ENCODE measurements around the gene IRX6. TPM values are rescaled to one million over a fixed set of nuclear protein-coding genes. Genes with fewer than 3 reads are reported as not detected.

The IRX6 gene
- not detected in 2 replicates for total RNA-seq

GRCh38 chr16:55323637-55324271 lies at the start of gene IRX6:
TSS of gene IRX6 (plus strand) at chr16:55324203. CDS start at chr16:55325092, 889 bp downstream.

Other genes starting within 250 kb of the IRX6 start
- 14.2 and 73.8 TPM in 2 replicates for gene MMP2, start 155.0 kb downstream of the IRX6 start, total RNA-seq
- 23.9 and 24.3 TPM in 2 replicates for gene LPCAT2, start 184.9 kb downstream of the IRX6 start, total RNA-seq
- 0.81 and 2.2 TPM in 2 replicates for gene CAPNS2, start 242.5 kb downstream of the IRX6 start, total RNA-seq